Measurements from ENCODE around the gene STX10. TPM values are rescaled to one million over a fixed set of nuclear protein-coding genes. Genes with fewer than 3 reads are reported as not detected.
"Not testable (repeated sequence)": the region's sequence is repeated elsewhere in the genome, so short reads cannot be mapped to it uniquely, and the experiment has no call there.

Gene STX10
- total RNA-seq, 4 donors from 2014 or later: 41.0 to 97.6 (median 53.9) TPM

GRCh38 chr19:13151605-13152355 lies 1.6 kb upstream of the STX10 start:
- DNase-seq (ENCODE audit: low spot score): peak; percentile 87
- peak; percentile 46 for ATAC-seq (ENCODE audit: low FRiP score)
- no peak for TF ChIP-seq CTCF (IDR thresholded peaks at IDR 0.05)

- TF ChIP-seq CTCF (IDR thresholded peaks at IDR 0.05): no peak
- no peak for DNase-seq (ENCODE audit: low spot score)
- no peak for ATAC-seq (ENCODE audit: low FRiP score)
Measured at GRCh38 chr19:13150931-13151604, 893 bp upstream of the STX10 start.

GRCh38 chr19:13149628-13150186 lies 468 bp downstream of the STX10 start:
- ATAC-seq (ENCODE audit: low FRiP score) (peak; percentile 4), DNase-seq (ENCODE audit: low spot score) (no peak)
- no peak for TF ChIP-seq CTCF (IDR thresholded peaks at IDR 0.05)

- not testable (repeated sequence) for ATAC-seq (ENCODE audit: low FRiP score); DNase-seq (ENCODE audit: low spot score)
Measured at GRCh38 chr19:13149173-13149627, 975 bp downstream of the STX10 start.

GRCh38 chr19:13146763-13147563 lies 3.2 kb downstream of the STX10 start:
- TF ChIP-seq CTCF (IDR thresholded peaks at IDR 0.05): no peak
- DNase-seq (ENCODE audit: low spot score) (peak; percentile 55), ATAC-seq (ENCODE audit: low FRiP score) (no peak)

- TF ChIP-seq CTCF (IDR thresholded peaks at IDR 0.05): no peak
- no peak for ATAC-seq (ENCODE audit: low FRiP score)
- no peak for DNase-seq (ENCODE audit: low spot score)
Measured at GRCh38 chr19:13139633-13140311, 10.4 kb downstream of the STX10 start.

GRCh38 chr19:13138916-13139198 lies 11.3 kb downstream of the STX10 start:
- DNase-seq (ENCODE audit: low spot score): no peak
- no peak for ATAC-seq (ENCODE audit: low FRiP score)
- TF ChIP-seq CTCF (IDR thresholded peaks at IDR 0.05): no peak

Measured in omental fat pad (tissue), 4 donors.